ENCODE data around the gene SUSD3. TPM values are rescaled to one million over a fixed set of nuclear protein-coding genes. Genes with fewer than 3 reads are reported as not detected.

The SUSD3 gene
- total and polyA plus RNA-seq, 2 of the 4 experiments (the other 2 are of a cell fraction) = 0.54 to 1.5 TPM

DNA sequence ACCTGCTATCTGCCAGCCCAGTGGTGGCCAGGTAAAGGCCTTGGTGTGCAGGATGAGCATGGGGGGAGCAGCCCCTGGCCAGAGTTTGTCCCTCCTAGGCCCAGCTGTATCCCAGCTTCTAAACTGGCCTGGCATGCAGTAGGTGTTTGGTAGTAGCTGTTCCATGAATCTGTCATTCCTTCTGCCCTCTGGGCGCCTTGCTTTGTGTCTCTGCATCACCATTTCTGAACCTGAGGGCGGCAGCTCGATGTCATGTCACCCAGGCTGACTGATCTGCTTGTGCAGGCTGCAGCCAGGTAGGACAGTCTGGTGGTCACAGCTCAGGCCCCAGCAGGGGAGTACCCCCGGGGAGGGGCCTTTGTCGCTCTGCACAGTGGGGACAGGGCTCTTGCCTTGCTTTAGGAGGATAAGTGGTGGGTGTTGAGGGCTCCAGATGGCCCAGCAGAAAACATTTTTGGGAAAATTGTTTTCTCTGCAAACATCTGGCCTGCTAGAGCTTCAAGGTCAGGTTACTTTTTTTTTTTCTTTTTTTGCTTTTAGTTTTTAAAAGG, 4.6 kb upstream of the SUSD3 start:
- no peak overlapping the region for H4K8ac ChIP-seq (ENCODE audit: low read depth in 2 of 2, low read length in 2 of 2)
- H2BK5ac ChIP-seq (ENCODE audit: low read depth, low read length, poor library complexity, severe bottlenecking) = no peak overlapping the region
- no peak overlapping the region for H3K18ac ChIP-seq (ENCODE audit: low read depth, low read length)
- CTCF ChIA-PET = interaction anchor here (0.6 kb wide), 1 partner anchor 1635 kb away, joined by 4 read pairs; no protein-coding TSS in a partner anchor
- in situ Hi-C loops (cut with MboI; ENCODE audit: low sequenced_read_pairs) = no loop called here
- H4K5ac ChIP-seq (ENCODE audit: low read depth, low read length) = no peak overlapping the region
- no peak overlapping the region for H3K27ac ChIP-seq (ENCODE audit: insufficient read depth, low read length)
- no peak overlapping the region for H3K9ac ChIP-seq (ENCODE audit: low read depth, low read length)
- H2BK15ac ChIP-seq (ENCODE audit: low read depth, low read length) = no peak overlapping the region
- H3K79me1 ChIP-seq (ENCODE audit: low read depth in 1 of 2, low read length in 2 of 2) = no peaks in the 10 kb centered on the region
- no peaks in the 10 kb centered on the region for H3K9me1 ChIP-seq (ENCODE audit: insufficient read depth, low read length)
- dilution Hi-C loops (cut with HindIII; ENCODE audit: low sequenced_read_pairs, unreplicated experiment) = no loop called here
- TF ChIP-seq, protein P1, sequence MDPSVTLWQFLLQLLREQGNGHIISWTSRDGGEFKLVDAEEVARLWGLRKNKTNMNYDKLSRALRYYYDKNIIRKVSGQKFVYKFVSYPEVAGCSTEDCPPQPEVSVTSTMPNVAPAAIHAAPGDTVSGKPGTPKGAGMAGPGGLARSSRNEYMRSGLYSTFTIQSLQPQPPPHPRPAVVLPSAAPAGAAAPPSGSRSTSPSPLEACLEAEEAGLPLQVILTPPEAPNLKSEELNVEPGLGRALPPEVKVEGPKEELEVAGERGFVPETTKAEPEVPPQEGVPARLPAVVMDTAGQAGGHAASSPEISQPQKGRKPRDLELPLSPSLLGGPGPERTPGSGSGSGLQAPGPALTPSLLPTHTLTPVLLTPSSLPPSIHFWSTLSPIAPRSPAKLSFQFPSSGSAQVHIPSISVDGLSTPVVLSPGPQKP (IDR thresholded peaks at IDR 0.05; ENCODE audit: borderline replicate concordance, low read depth, low read length) = no peak
- TF ChIP-seq SMC3 (IDR thresholded peaks at IDR 0.05; ENCODE audit: low read depth, low read length) = no peak
- TF ChIP-seq RFX5 (IDR thresholded peaks at IDR 0.05; ENCODE audit: low read depth, low read length) = no peak
- no peak for TF ChIP-seq MAZ (IDR thresholded peaks at IDR 0.05; ENCODE audit: borderline replicate concordance, low read depth, low read length)
- no peak for TF ChIP-seq FOS (IDR thresholded peaks at IDR 0.05; ENCODE audit: low read depth, low read length)
- no peak for TF ChIP-seq POLR2A (IDR thresholded peaks at IDR 0.05; ENCODE audit: low read depth, low read length)
- TF ChIP-seq RAD21 (IDR thresholded peaks at IDR 0.05; ENCODE audit: low read length) = no peak
- TF ChIP-seq NFE2L2 (IDR thresholded peaks at IDR 0.05; ENCODE audit: low read depth, low read length) = no peak
- TF ChIP-seq RCOR1 (IDR thresholded peaks at IDR 0.05; ENCODE audit: insufficient replicate concordance, low read length) = no peak
- TF ChIP-seq CHD1 (IDR thresholded peaks at IDR 0.05; ENCODE audit: low read depth, low read length) = no peak
- TF ChIP-seq, protein P2, sequence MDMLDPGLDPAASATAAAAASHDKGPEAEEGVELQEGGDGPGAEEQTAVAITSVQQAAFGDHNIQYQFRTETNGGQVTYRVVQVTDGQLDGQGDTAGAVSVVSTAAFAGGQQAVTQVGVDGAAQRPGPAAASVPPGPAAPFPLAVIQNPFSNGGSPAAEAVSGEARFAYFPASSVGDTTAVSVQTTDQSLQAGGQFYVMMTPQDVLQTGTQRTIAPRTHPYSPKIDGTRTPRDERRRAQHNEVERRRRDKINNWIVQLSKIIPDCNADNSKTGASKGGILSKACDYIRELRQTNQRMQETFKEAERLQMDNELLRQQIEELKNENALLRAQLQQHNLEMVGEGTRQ (IDR thresholded peaks at IDR 0.05; ENCODE audit: low read depth, low read length) = no peak
- no peak for TF ChIP-seq MAFK (IDR thresholded peaks at IDR 0.05; ENCODE audit: low read depth, low read length)
- TF ChIP-seq, protein P3, sequence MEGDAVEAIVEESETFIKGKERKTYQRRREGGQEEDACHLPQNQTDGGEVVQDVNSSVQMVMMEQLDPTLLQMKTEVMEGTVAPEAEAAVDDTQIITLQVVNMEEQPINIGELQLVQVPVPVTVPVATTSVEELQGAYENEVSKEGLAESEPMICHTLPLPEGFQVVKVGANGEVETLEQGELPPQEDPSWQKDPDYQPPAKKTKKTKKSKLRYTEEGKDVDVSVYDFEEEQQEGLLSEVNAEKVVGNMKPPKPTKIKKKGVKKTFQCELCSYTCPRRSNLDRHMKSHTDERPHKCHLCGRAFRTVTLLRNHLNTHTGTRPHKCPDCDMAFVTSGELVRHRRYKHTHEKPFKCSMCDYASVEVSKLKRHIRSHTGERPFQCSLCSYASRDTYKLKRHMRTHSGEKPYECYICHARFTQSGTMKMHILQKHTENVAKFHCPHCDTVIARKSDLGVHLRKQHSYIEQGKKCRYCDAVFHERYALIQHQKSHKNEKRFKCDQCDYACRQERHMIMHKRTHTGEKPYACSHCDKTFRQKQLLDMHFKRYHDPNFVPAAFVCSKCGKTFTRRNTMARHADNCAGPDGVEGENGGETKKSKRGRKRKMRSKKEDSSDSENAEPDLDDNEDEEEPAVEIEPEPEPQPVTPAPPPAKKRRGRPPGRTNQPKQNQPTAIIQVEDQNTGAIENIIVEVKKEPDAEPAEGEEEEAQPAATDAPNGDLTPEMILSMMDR (conservative IDR thresholded peaks at IDR 0.05; ENCODE audit: low read depth, low read length) = no peak
- no peak for TF ChIP-seq BHLHE40 (IDR thresholded peaks at IDR 0.05; ENCODE audit: low read depth, low read length)
- TF ChIP-seq CEBPB (IDR thresholded peaks at IDR 0.05; ENCODE audit: low read depth, low read length) = no peak
- no peak for TF ChIP-seq MXI1 (IDR thresholded peaks at IDR 0.05; ENCODE audit: borderline replicate concordance, low read depth, low read length)
- H2AFZ ChIP-seq (replicated peaks; ENCODE audit: low read length, poor library complexity) = no peak overlapping the region
- H3K4me1 ChIP-seq (ENCODE audit: control insufficient read depth, insufficient read depth, low read length) = no peaks in the 10 kb centered on the region
- no peak overlapping the region for H3K4ac ChIP-seq (ENCODE audit: low read depth, low read length)
- H2AK9ac ChIP-seq (replicated peaks; ENCODE audit: low read depth, low read length, poor library complexity) = no peak overlapping the region
- H3K36me3 ChIP-seq (ENCODE audit: control insufficient read depth, insufficient read depth, low read length) = no peaks in the 10 kb centered on the region
- no CpG with 5 or more reads among the region's 5 CpGs for WGBS, 2 experiments (ENCODE audit: extremely low coverage in 2 of 2, insufficient read length in 1 of 2)
- DNase-seq (no peak), ATAC-seq (ENCODE audit: low read depth) (no peak)
- no peak overlapping the region for H4K91ac ChIP-seq (ENCODE audit: insufficient read depth, low read depth, low read length)
- POLR2A ChIA-PET (ENCODE audit: unreplicated experiment) = interaction anchor here (0.6 kb wide), 2 partner anchors 9 to 648 kb away, joined by 4 to 5 read pairs; no protein-coding TSS in a partner anchor
- intact Hi-C loops (cut with micrococcal nuclease) = no loop called here
- no peak overlapping the region for H3K4me3 ChIP-seq (ENCODE audit: insufficient read depth, low read depth, low read length)
- H3K9me3 ChIP-seq (ENCODE audit: control insufficient read depth, insufficient read depth, low read length) = no peaks in the 10 kb centered on the region
- H3K56ac ChIP-seq (ENCODE audit: extremely low read depth, insufficient read depth, low read length) = no peak overlapping the region
- H3K14ac ChIP-seq (replicated peaks; ENCODE audit: low read depth, low read length) = no peak overlapping the region
- no peak overlapping the region for H2BK20ac ChIP-seq (ENCODE audit: low read depth, low read length)
- no peak overlapping the region for H2AK5ac ChIP-seq (ENCODE audit: low read depth, low read length)
- no peak overlapping the region for H3K4me2 ChIP-seq (ENCODE audit: low read depth, low read length)
- peaks cover 27% of the 10 kb centered on the region for H3K27me3 ChIP-seq (ENCODE audit: control insufficient read depth, insufficient read depth, low read length)
- H4K20me1 ChIP-seq (ENCODE audit: insufficient read depth, low read length) = no peaks in the 10 kb centered on the region
- no peak overlapping the region for H3K23ac ChIP-seq (ENCODE audit: low read depth, low read length)
- no peak overlapping the region for H2BK120ac ChIP-seq (ENCODE audit: low read depth, low read length)
- no TSS peak for BruUV-seq (replicated peaks)
